CD4-positive, alpha-beta memory T cell (primary cell): Measurements from ENCODE around the gene CHCT1. TPM values are rescaled to one million over a fixed set of nuclear protein-coding genes. Genes with fewer than 3 reads are reported as not detected.

Experiments
- CTCF ChIA-PET: fragments of 350-600 bp; sonication (Branson Sonifier 250); formaldehyde crosslinking; loops from one replicate; lab custom pipeline; 2021; ENCODE audit warnings: inconsistent platforms; ENCODE audit not compliant: partially characterized antibody; lab: Charles Lee
- POLR2A ChIA-PET: fragments of 350-600 bp; sonication (Branson Sonifier 250); formaldehyde crosslinking; loops from one replicate; lab custom pipeline; 2021; ENCODE audit not compliant: partially characterized antibody; lab: Charles Lee
- DNase-seq, 5 donors: peaks; one replicate each; pipeline versions ENCODE4 v3.0.0 to v3.0.0-alpha.2; 2020 to 2022; ENCODE audit warnings: mixed read lengths in 1 of 5
- H3K27ac ChIP-seq: one replicate; pipeline ENCODE4 v1.7.0; 2013; ENCODE audit warnings: low read depth, low read length
- H3K27me3 ChIP-seq: 2 replicates; pipeline ENCODE4 v1.7.0; 2013; ENCODE audit warnings: mild to moderate bottlenecking, low read length, moderate library complexity; ENCODE audit not compliant: insufficient read depth
- H3K36me3 ChIP-seq: 2 replicates; pipeline ENCODE4 v1.7.0; 2013; ENCODE audit warnings: mild to moderate bottlenecking, low read length, moderate library complexity; ENCODE audit not compliant: insufficient read depth
- H3K4me1 ChIP-seq: 2 replicates; pipeline ENCODE4 v1.7.0; 2013; ENCODE audit warnings: mild to moderate bottlenecking, low read length, moderate library complexity; ENCODE audit not compliant: insufficient read depth
- H3K4me3 ChIP-seq, 2 donors: one replicate each; pipeline ENCODE4 v1.7.0; 2013; ENCODE audit warnings: low read length in 2 of 2, mild to moderate bottlenecking in 1 of 2
- H3K9me3 ChIP-seq, 2 donors: one replicate each; pipeline ENCODE4 v1.7.0; 2013; ENCODE audit warnings: low read length in 2 of 2, control low read depth in 1 of 2; ENCODE audit not compliant: control insufficient read depth in 1 of 2
- H3K27ac Mint-ChIP-seq, 7 donors: one replicate each; pipeline ENCODE4 v1.8.0; 2020 to 2021; ENCODE audit warnings: mixed read lengths in 7 of 7, mild to moderate bottlenecking in 6 of 7, inconsistent platforms in 3 of 7, moderate library complexity in 3 of 7
- H3K27me3 Mint-ChIP-seq, 2 donors: one replicate each; pipeline ENCODE4 v1.8.0; 2020 to 2021; ENCODE audit warnings: mixed read lengths in 2 of 2
- H3K36me3 Mint-ChIP-seq, 2 donors: one replicate each; pipeline ENCODE4 v1.8.0; 2020 to 2021; ENCODE audit warnings: mixed read lengths in 2 of 2, inconsistent platforms in 1 of 2, mild to moderate bottlenecking in 1 of 2
- H3K4me1 Mint-ChIP-seq, 4 donors: one replicate each; pipeline ENCODE4 v1.8.0; 2020 to 2021; ENCODE audit warnings: mixed read lengths in 4 of 4, mild to moderate bottlenecking in 1 of 4
- H3K4me3 Mint-ChIP-seq, 8 donors: one replicate each; pipeline ENCODE4 v1.8.0; 2020 to 2021; ENCODE audit warnings: mixed read lengths in 8 of 8, mild to moderate bottlenecking in 7 of 8, moderate library complexity in 6 of 8, inconsistent platforms in 3 of 8
- H3K9me3 Mint-ChIP-seq, 8 donors: one replicate each; pipeline ENCODE4 v1.8.0; 2020 to 2021; ENCODE audit warnings: mixed read lengths in 8 of 8, mild to moderate bottlenecking in 5 of 8, inconsistent platforms in 3 of 8, moderate library complexity in 1 of 8
- intact Hi-C: fragments of 100-400 bp; cut with micrococcal nuclease; formaldehyde crosslinking; loops from one replicate; pipeline ENCODE4 v1.15.1; 2023
- polyA plus RNA-seq, 2 donors: library from polyadenylated mRNA; unstranded; fragments of 300-500 nt; fragmentation: Illumina TruSeq; gene quantifications; one replicate each; pipeline ENCODE4 v1.2.3, GENCODE V29; 2021
- total RNA-seq, 2 experiments: library from RNA; stranded (reverse); gene quantifications; one replicate each; pipeline ENCODE4 v1.2.3, GENCODE V29; 2021

CHCT1 gene
- total and polyA plus RNA-seq, 4 experiments from 2014 or later, result 0.54 TPM; not detected in 3

DNA sequence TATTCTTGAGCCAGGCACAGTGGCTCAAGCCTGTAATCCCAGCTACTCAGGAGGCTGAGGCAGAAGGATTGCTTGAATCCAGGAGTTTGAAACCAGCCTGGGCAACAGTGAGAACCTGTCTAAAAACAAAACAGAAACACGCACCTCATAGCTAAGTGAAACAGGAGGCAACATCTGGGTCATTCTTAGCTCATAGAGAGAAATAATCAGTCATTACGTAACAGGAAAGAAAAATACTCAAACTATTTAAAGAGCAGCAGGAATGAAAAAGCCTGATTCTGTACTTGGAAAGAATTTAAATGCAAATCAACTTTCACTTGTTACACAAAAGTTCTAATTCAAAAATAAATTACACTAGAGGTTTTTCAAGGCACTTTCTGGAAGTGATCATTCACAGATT is 17.2 kb downstream of the CHCT1 start:
- Mint-ChIP-seq H3K27me3 (peaks cover 2% of the 10 kb centered on the region in 2 donors), H3K36me3 (peaks cover 0 to 3% of the 10 kb centered on the region in 2 donors), H3K4me3 (no peak overlapping the region), H3K27ac (no peak overlapping the region), H3K9me3 (no peaks in the 10 kb centered on the region), H3K4me1 (peaks cover 0 to 3% (median 1%) of the 10 kb centered on the region in 4 donors)
- H3K4me3 ChIP-seq, result no peak overlapping the region
- no peak for DNase-seq
- no peaks in the 10 kb centered on the region for H3K4me1 ChIP-seq
- H3K9me3 ChIP-seq, result no peaks in the 10 kb centered on the region
- ChIA-PET POLR2A (no interaction called here), CTCF (interaction anchor here (0.7 to 1.4 kb wide), 2 partner anchors 297 to 362 kb away, joined by 3 to 5 read pairs; no protein-coding TSS in a partner anchor)
- H3K27me3 ChIP-seq, result no peaks in the 10 kb centered on the region
- no peak overlapping the region for H3K27ac ChIP-seq
- intact Hi-C loops, result loop anchor here (5.0 kb wide), 1 partner anchor 402 kb away; no protein-coding TSS in a partner anchor
- no peaks in the 10 kb centered on the region for H3K36me3 ChIP-seq

DNA sequence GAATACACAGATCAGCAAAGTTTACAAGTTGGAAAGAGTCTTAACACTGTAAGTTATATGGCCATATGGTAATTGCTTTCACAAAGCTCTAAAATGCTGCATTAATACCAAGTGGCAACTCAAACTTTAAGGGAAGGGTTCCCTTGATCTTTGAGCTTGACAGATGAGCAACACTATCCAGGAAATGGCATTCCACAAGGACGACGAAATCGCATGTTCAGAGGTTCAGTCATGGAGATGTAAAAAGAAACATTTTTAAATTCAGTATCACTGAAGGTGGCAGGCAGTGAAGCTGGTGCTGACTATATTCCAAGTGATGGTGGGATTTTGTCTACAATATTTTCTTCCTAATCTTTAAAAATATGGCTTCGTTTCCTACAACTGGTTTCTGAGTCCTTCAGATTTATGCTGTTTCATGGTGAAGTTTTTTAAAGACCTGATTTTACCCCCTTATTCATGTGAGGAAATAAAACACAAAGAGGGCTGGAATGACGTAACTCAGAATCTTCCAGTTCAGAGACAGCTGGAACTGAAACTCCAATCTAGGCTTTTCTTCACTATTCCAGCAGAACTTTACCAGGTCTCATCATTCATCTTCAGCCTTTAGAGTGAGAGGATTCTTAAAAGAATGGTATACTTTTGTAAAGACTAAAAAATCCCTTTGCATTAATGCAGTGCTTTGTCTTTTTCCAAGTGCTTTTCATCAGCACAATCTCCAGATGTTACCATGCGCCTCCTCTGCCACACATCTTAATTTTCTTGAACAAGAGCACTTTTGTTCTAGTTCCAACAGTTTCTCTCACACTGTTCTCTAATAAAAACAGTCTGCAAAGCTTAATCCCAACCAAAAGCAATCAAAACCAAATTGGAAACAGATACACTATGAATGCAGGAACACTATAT is 20.2 kb downstream of the CHCT1 start:
- H3K36me3 ChIP-seq, result peaks cover 8% of the 10 kb centered on the region
- intact Hi-C loops, result no loop called here
- no peaks in the 10 kb centered on the region for H3K9me3 Mint-ChIP-seq
- no peak overlapping the region for H3K4me3 ChIP-seq
- no peak overlapping the region for H3K4me3 Mint-ChIP-seq
- no peak for DNase-seq
- no peaks in the 10 kb centered on the region for H3K27me3 ChIP-seq
- ChIA-PET CTCF (interaction anchor here (1.8 kb wide), 1 partner anchor 19 kb away, joined by 6 read pairs; no protein-coding TSS in a partner anchor), POLR2A (no interaction called here)
- H3K36me3 Mint-ChIP-seq, result peaks cover 7 to 16% of the 10 kb centered on the region in 2 donors
- H3K4me1 Mint-ChIP-seq, result peaks cover 0 to 1% (median 0%) of the 10 kb centered on the region in 4 donors
- H3K27ac ChIP-seq, result no peak overlapping the region
- H3K4me1 ChIP-seq, result no peaks in the 10 kb centered on the region
- H3K27ac Mint-ChIP-seq, result no peak overlapping the region
- H3K27me3 Mint-ChIP-seq, result no peaks in the 10 kb centered on the region
- no peaks in the 10 kb centered on the region for H3K9me3 ChIP-seq

DNA sequence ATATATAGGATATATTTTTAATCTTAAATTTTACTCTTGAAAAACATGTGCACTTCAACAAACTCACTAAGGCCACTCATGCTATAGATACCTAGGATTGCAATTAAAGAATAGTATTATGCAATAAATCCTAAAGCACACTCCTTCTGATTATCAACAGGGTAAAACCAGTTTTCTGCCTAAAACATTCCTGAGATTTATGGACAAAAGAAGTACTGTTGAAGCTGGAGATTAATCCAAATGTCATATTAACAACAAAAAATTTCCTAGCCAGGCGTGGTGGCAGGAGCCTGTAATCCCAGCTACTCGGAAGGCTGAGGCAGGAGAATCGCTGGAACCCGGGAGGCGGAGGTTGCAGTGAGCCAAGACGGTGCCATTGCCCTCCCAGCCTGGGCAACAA is 21.4 kb downstream of the CHCT1 start:
- Histone ChIP-seq H3K4me1 (no peaks in the 10 kb centered on the region), H3K4me3 (no peak overlapping the region), H3K27me3 (no peaks in the 10 kb centered on the region), H3K36me3 (peaks cover 16% of the 10 kb centered on the region), H3K27ac (no peak overlapping the region), H3K9me3 (no peaks in the 10 kb centered on the region)
- H3K4me1 Mint-ChIP-seq, result peaks cover 0 to 1% (median 0%) of the 10 kb centered on the region in 4 donors
- peaks cover 14 to 26% of the 10 kb centered on the region in 2 donors for H3K36me3 Mint-ChIP-seq
- H3K27ac Mint-ChIP-seq, result no peak overlapping the region
- intact Hi-C loops, result no loop called here
- H3K27me3 Mint-ChIP-seq, result no peaks in the 10 kb centered on the region
- CTCF ChIA-PET, result interaction anchor here (1.4 kb wide), 1 partner anchor 302 kb away, joined by 4 read pairs; no protein-coding TSS in a partner anchor
- DNase-seq, result no peak
- H3K4me3 Mint-ChIP-seq, result no peak overlapping the region
- POLR2A ChIA-PET, result no interaction called here
- no peaks in the 10 kb centered on the region for H3K9me3 Mint-ChIP-seq

DNA sequence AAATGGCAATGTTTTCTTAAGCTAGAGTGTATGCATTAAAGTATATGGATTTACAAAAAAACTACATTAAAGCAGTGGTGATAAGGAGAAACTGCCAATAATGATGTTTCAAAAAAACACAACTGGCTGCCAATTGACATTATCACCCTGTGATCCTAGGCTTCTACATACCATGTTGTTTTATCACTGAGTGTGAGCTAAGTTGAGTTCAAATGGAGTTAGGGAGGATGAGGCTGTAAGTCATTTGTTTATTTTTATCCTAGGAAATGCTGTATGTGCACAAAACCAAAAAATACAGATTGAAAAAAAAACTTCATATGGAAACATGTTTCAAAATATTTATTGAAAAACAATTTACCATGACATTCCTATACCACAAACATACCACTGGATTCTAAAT is 22.9 kb downstream of the CHCT1 start:
- CTCF ChIA-PET, result interaction anchor here (0.8 to 1.4 kb wide), 2 partner anchors 24 to 303 kb away, joined by 3 to 4 read pairs; no protein-coding TSS in a partner anchor

DNA sequence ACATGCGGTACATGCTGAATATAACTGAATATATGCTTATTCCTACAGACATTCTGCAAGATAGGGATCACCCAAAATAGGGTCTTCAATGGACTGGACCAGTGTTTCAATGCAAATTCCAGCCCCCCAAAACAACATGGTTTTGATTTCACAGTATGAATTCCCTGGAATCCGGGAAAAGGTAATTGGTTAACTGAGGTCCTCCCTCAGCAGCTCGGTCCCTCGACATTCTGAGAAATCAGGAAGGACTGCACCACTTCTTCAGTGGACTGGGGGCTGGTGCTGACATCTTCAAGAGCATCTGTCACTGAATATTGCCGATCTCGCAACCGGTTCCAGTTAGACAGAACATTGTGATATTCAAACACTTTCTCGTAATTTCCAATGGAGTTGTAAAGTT is 25.1 kb downstream of the CHCT1 start:
- Mint-ChIP-seq H3K4me1 (no peaks in the 10 kb centered on the region), H3K36me3 (peaks cover 19 to 50% of the 10 kb centered on the region in 2 donors), H3K4me3 (no peak overlapping the region), H3K27ac (no peak overlapping the region), H3K9me3 (no peaks in the 10 kb centered on the region), H3K27me3 (no peaks in the 10 kb centered on the region)
- POLR2A ChIA-PET, result no interaction called here
- H3K27me3 ChIP-seq, result no peaks in the 10 kb centered on the region
- peaks cover 31% of the 10 kb centered on the region for H3K36me3 ChIP-seq
- CTCF ChIA-PET, result no interaction called here
- no peak for DNase-seq
- no peak overlapping the region for H3K27ac ChIP-seq
- intact Hi-C loops, result no loop called here
- H3K4me3 ChIP-seq, result no peak overlapping the region
- H3K4me1 ChIP-seq, result no peaks in the 10 kb centered on the region
- H3K9me3 ChIP-seq, result no peaks in the 10 kb centered on the region

More for the DNA sequence above, 22.9 kb downstream of the CHCT1 start:
- Mint-ChIP-seq H3K4me1 (no peaks in the 10 kb centered on the region), H3K36me3 (peaks cover 19 to 33% of the 10 kb centered on the region in 2 donors), H3K27ac (no peak overlapping the region), H3K9me3 (no peaks in the 10 kb centered on the region), H3K27me3 (no peaks in the 10 kb centered on the region), H3K4me3 (no peak overlapping the region)
- Histone ChIP-seq H3K27me3 (no peaks in the 10 kb centered on the region), H3K9me3 (no peaks in the 10 kb centered on the region), H3K4me3 (no peak overlapping the region), H3K27ac (no peak overlapping the region), H3K4me1 (no peaks in the 10 kb centered on the region), H3K36me3 (peaks cover 23% of the 10 kb centered on the region)
- POLR2A ChIA-PET, result no interaction called here
- no peak for DNase-seq
- intact Hi-C loops, result no loop called here

DNA sequence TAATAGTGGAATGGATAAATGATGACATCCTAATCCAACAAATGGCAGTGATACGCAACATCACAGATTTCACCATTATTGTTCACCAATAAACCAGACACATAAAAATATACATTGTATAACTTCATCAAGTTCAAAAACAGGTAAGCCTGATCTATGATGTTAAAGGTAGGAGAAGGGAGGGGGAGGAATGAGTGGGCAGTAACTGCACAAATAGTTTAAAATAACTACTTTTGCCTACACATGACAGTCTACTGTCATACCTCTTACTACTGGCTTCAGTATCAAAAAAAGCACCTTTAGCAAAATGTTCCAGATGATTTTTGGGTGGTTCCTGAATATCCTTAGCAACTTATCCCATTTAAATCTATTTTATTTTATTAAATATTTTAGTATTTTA is 28.8 kb downstream of the CHCT1 start:
- Histone ChIP-seq H3K4me1 (no peaks in the 10 kb centered on the region), H3K36me3 (peaks cover 31% of the 10 kb centered on the region), H3K9me3 (no peaks in the 10 kb centered on the region), H3K4me3 (no peak overlapping the region), H3K27me3 (no peaks in the 10 kb centered on the region), H3K27ac (no peak overlapping the region)
- no peaks in the 10 kb centered on the region for H3K27me3 Mint-ChIP-seq
- peaks cover 24 to 63% of the 10 kb centered on the region in 2 donors for H3K36me3 Mint-ChIP-seq
- no peak overlapping the region for H3K4me3 Mint-ChIP-seq
- CTCF ChIA-PET, result no interaction called here
- intact Hi-C loops, result no loop called here
- no peaks in the 10 kb centered on the region for H3K9me3 Mint-ChIP-seq
- H3K4me1 Mint-ChIP-seq, result no peaks in the 10 kb centered on the region
- POLR2A ChIA-PET, result no interaction called here
- DNase-seq, result no peak
- H3K27ac Mint-ChIP-seq, result peak overlapping the region in 1 of 7 donors; percentile 6

DNA sequence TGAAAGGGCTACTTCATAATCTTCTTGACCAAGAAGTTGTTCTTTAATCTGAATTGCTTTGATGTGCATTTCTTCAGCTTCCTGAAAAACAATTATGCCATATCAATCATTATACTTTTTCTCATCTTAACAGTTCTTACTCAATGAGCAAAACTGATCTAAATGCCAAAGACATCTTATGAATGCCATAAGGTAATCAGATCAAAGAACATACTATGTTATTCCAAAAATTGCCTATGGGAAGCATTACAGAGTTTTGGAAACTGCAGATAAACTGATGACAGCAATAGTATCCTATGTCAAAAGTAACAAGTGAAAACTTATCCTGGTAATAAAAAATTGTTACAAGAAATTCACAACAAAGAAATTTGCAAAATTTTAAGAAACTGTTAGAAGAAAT is 29.7 kb downstream of the CHCT1 start:
- Mint-ChIP-seq H3K27ac (no peak overlapping the region), H3K4me1 (no peaks in the 10 kb centered on the region), H3K36me3 (peaks cover 28 to 64% of the 10 kb centered on the region in 2 donors), H3K27me3 (no peaks in the 10 kb centered on the region), H3K4me3 (no peak overlapping the region), H3K9me3 (no peaks in the 10 kb centered on the region)
- POLR2A ChIA-PET, result no interaction called here
- DNase-seq, result no peak
- CTCF ChIA-PET, result interaction anchor here (1.0 kb wide), 1 partner anchor 186 kb away, joined by 3 read pairs; no protein-coding TSS in a partner anchor
- H3K4me3 ChIP-seq, result no peak overlapping the region
- H3K9me3 ChIP-seq, result no peaks in the 10 kb centered on the region
- peaks cover 28% of the 10 kb centered on the region for H3K36me3 ChIP-seq
- intact Hi-C loops, result no loop called here
- no peaks in the 10 kb centered on the region for H3K27me3 ChIP-seq
- H3K27ac ChIP-seq, result no peak overlapping the region
- H3K4me1 ChIP-seq, result no peaks in the 10 kb centered on the region
